HEK293 (cell line): ENCODE measurements around the gene PRPS2.

Experiments
- CTCF ChIP-seq: fragments of 450-650 bp; formaldehyde crosslinking; IDR thresholded peaks from 2 replicates; pipeline ENCODE4 v1.5.1; 2016; ENCODE audit warnings: missing biosample characterization, missing genetic modification characterization
- KLF10 ChIP-seq: fragments of 450-650 bp; IDR thresholded peaks from 2 replicates; pipeline ENCODE4 v1.5.1; 2018; ENCODE audit warnings: missing biosample characterization, mild to moderate bottlenecking, missing genetic modification characterization
- OSR2 ChIP-seq: fragments of 450-650 bp; formaldehyde crosslinking; IDR thresholded peaks from 2 replicates; pipeline ENCODE4 v1.5.1; 2016; ENCODE audit warnings: missing biosample characterization, missing genetic modification characterization
- SCRT2 ChIP-seq: fragments of 450-650 bp; formaldehyde crosslinking; IDR thresholded peaks from 2 replicates; pipeline ENCODE4 v1.5.1; 2016; ENCODE audit warnings: missing biosample characterization, missing genetic modification characterization
- SP3 ChIP-seq: fragments of 450-650 bp; formaldehyde crosslinking; IDR thresholded peaks from 2 replicates; pipeline ENCODE4 v1.5.1; 2016; ENCODE audit warnings: missing biosample characterization, missing genetic modification characterization
- TCF7L2 ChIP-seq: IDR thresholded peaks from 2 replicates; pipeline ENCODE4 v1.6.1; 2011; ENCODE audit warnings: low read depth, mild to moderate bottlenecking, inconsistent platforms, low read length, moderate library complexity, borderline replicate concordance
- ZBTB8A ChIP-seq: fragments of 450-650 bp; formaldehyde crosslinking; IDR thresholded peaks from 2 replicates; pipeline ENCODE4 v1.5.1; 2016; ENCODE audit warnings: missing biosample characterization, missing genetic modification characterization
- ZIC2 ChIP-seq: fragments of 450-650 bp; formaldehyde crosslinking; IDR thresholded peaks from 2 replicates; pipeline ENCODE4 v1.5.1; 2016; ENCODE audit warnings: missing biosample characterization, missing genetic modification characterization
- ZNF121 ChIP-seq: fragments of 450-650 bp; formaldehyde crosslinking; IDR thresholded peaks from 2 replicates; pipeline ENCODE4 v1.5.1; 2016; ENCODE audit warnings: missing biosample characterization, missing genetic modification characterization
- ZNF391 ChIP-seq: fragments of 450-650 bp; formaldehyde crosslinking; IDR thresholded peaks from 2 replicates; pipeline ENCODE4 v1.5.1; 2016; ENCODE audit warnings: low read depth, missing biosample characterization, missing genetic modification characterization, borderline replicate concordance
- ZNF785 ChIP-seq: fragments of 450-650 bp; formaldehyde crosslinking; IDR thresholded peaks from 2 replicates; pipeline ENCODE4 v1.5.1; 2016; ENCODE audit warnings: missing biosample characterization, missing genetic modification characterization
- ZNF830 ChIP-seq: fragments of 450-650 bp; IDR thresholded peaks from 2 replicates; pipeline ENCODE4 v1.5.0; 2018; ENCODE audit warnings: missing biosample characterization, missing genetic modification characterization, low read depth, mild to moderate bottlenecking, moderate library complexity
- ZNF837 ChIP-seq: fragments of 450-650 bp; formaldehyde crosslinking; IDR thresholded peaks from 2 replicates; pipeline ENCODE4 v1.5.1; 2016; ENCODE audit warnings: missing biosample characterization, missing genetic modification characterization
- TF ChIP-seq, protein P1 (sequence below): fragments of 450-650 bp; formaldehyde crosslinking; IDR thresholded peaks from 2 replicates; pipeline ENCODE4 v1.5.1; 2016; ENCODE audit warnings: missing biosample characterization, missing genetic modification characterization

GRCh38 chrX:12843668-12844279 lies 52.6 kb downstream of the PRPS2 start:
- TF ChIP-seq CTCF (no peak), ZNF391 (tag by site-specific recombination) (no peak), SP3 (tag by site-specific recombination) (no peak), ZNF785 (no peak), ZNF121 (tag by site-specific recombination) (no peak), ZNF837 (tag by site-specific recombination) (no peak), OSR2 (tag by site-specific recombination) (no peak), KLF10 (no peak), TCF7L2 (no peak), ZNF830 (tag by site-specific recombination) (no peak), ZBTB8A (tag by site-specific recombination) (no peak), ZIC2 (tag by site-specific recombination) (no peak), SCRT2 (tag by site-specific recombination) (no peak)
- TF ChIP-seq, protein P1, sequence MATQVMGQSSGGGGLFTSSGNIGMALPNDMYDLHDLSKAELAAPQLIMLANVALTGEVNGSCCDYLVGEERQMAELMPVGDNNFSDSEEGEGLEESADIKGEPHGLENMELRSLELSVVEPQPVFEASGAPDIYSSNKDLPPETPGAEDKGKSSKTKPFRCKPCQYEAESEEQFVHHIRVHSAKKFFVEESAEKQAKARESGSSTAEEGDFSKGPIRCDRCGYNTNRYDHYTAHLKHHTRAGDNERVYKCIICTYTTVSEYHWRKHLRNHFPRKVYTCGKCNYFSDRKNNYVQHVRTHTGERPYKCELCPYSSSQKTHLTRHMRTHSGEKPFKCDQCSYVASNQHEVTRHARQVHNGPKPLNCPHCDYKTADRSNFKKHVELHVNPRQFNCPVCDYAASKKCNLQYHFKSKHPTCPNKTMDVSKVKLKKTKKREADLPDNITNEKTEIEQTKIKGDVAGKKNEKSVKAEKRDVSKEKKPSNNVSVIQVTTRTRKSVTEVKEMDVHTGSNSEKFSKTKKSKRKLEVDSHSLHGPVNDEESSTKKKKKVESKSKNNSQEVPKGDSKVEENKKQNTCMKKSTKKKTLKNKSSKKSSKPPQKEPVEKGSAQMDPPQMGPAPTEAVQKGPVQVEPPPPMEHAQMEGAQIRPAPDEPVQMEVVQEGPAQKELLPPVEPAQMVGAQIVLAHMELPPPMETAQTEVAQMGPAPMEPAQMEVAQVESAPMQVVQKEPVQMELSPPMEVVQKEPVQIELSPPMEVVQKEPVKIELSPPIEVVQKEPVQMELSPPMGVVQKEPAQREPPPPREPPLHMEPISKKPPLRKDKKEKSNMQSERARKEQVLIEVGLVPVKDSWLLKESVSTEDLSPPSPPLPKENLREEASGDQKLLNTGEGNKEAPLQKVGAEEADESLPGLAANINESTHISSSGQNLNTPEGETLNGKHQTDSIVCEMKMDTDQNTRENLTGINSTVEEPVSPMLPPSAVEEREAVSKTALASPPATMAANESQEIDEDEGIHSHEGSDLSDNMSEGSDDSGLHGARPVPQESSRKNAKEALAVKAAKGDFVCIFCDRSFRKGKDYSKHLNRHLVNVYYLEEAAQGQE (tag by site-specific recombination) = no peak
